K562 (cell line): ENCODE data around the gene PPP1R3A. TPM values are rescaled to one million over a fixed set of nuclear protein-coding genes. Genes with fewer than 3 reads are reported as not detected.

ENCODE experiments used
- ATAC-seq: fragments of 200-7000 bp; cut with Tn5 transposase; 3 replicates; pipeline ENCODE4 v1.9.1; 2020; ENCODE audit warnings: moderate library complexity
- BruUV-seq: library from RNA; stranded (reverse); fragments of 400-500 nt; replicated peaks from 2 replicates; lab custom pipeline; 2021; lab: Mats Ljungman, UMichigan
- CTCF ChIA-PET: fragments of 300-600 bp; formaldehyde crosslinking; extraction: SDS; loops from one replicate; lab custom pipeline; 2021; ENCODE audit warnings: low intra/inter-chr PET ratio; lab: Yijun Ruan, JAX
- POLR2A ChIA-PET: fragments of 300-600, 350-650 bp; sonication (Branson Sonifier 250); formaldehyde crosslinking; extraction: SDS; loops from one replicate; lab custom pipeline; 2021; ENCODE audit warnings: antibody characterized with exemption, inconsistent platforms; lab: Yijun Ruan, JAX
- DNase-seq, 4 experiments: peaks; one replicate each; pipeline versions ENCODE4 v3.0.0 to v3.0.0-alpha.2; 2011 to 2018; ENCODE audit warnings: low spot score in 3 of 4, mixed read lengths in 3 of 4; ENCODE audit errors: extremely low read depth in 1 of 4
- FAIRE-seq: peaks from 2 replicates; lab custom pipeline; 2011; peaks lifted over from hg19 to GRCh38; lab: Jason Lieb, UNC
- H2AFZ ChIP-seq: 2 replicates; pipeline ENCODE4 v1.6.0; 2011; ENCODE audit warnings: low read depth, low read length, control low read depth, inconsistent platforms
- H3K27ac ChIP-seq: fragments of 200-600 bp; 3 replicates; pipeline ENCODE4 v1.8.0; 2011; ENCODE audit warnings: low read depth, mild to moderate bottlenecking, control low read depth, inconsistent platforms, low read length, moderate library complexity, mixed read lengths; ENCODE audit errors: extremely low read depth
- H3K27me3 ChIP-seq, 2 experiments: fragments of 300-600 bp in 1 of 2; 2 replicates in 1 of 2; 3 replicates in 1 of 2; pipeline versions ENCODE4 v1.6.0 to v1.8.0; 2011; ENCODE audit warnings: inconsistent platforms in 2 of 2, low read length in 2 of 2, mild to moderate bottlenecking in 1 of 2, mixed read lengths in 1 of 2, moderate library complexity in 1 of 2; ENCODE audit not compliant: control insufficient read depth in 2 of 2, insufficient read depth in 2 of 2
- H3K36me3 ChIP-seq: fragments of 300-600 bp; 3 replicates; pipeline ENCODE4 v1.8.0; 2011; ENCODE audit warnings: mild to moderate bottlenecking, low read length, inconsistent platforms; ENCODE audit not compliant: control insufficient read depth, insufficient read depth
- H3K4me1 ChIP-seq, 2 experiments: fragments of 200-600 bp in 1 of 2; replicated peaks in 1 of 2; 2 replicates in 1 of 2; 3 replicates in 1 of 2; pipeline versions ENCODE4 v1.5.1 to v1.8.0; 2011; ENCODE audit warnings: inconsistent platforms in 2 of 2, low read length in 2 of 2, mild to moderate bottlenecking in 1 of 2, mixed read lengths in 1 of 2, moderate library complexity in 1 of 2; ENCODE audit not compliant: control insufficient read depth in 2 of 2, insufficient read depth in 2 of 2
- H3K4me2 ChIP-seq: 2 replicates; pipeline ENCODE4 v1.6.1; 2011; ENCODE audit warnings: low read length, control low read depth, inconsistent platforms, mixed read lengths; ENCODE audit not compliant: insufficient read depth
- H3K4me3 ChIP-seq: fragments of 200-600 bp; sonication (generic), shearing (Covaris generic); 2 replicates; pipeline ENCODE4 v1.5.1; 2016; ENCODE audit warnings: control low read depth, inconsistent platforms
- H3K79me2 ChIP-seq: fragments of 200-600 bp; 3 replicates; pipeline ENCODE4 v1.8.0; 2011; ENCODE audit warnings: low read length, inconsistent platforms; ENCODE audit not compliant: control insufficient read depth, insufficient read depth
- H3K9ac ChIP-seq, 2 experiments: 2 replicates each; pipeline versions ENCODE4 v1.6.0 to v1.6.1; 2011; ENCODE audit warnings: low read depth in 2 of 2, low read length in 2 of 2, control low read depth in 1 of 2, inconsistent platforms in 1 of 2, mild to moderate bottlenecking in 1 of 2, mixed read lengths in 1 of 2; ENCODE audit not compliant: insufficient read depth in 1 of 2
- H3K9me1 ChIP-seq: one replicate; pipeline ENCODE4 v1.6.0; 2011; ENCODE audit warnings: inconsistent platforms, mild to moderate bottlenecking, low read length, moderate library complexity; ENCODE audit not compliant: control insufficient read depth, insufficient read depth
- H3K9me3 ChIP-seq: replicated peaks from 2 replicates; pipeline ENCODE4 v1.5.1; 2011; ENCODE audit warnings: low read depth, low read length, inconsistent platforms; ENCODE audit not compliant: control insufficient read depth, insufficient read depth
- H4K20me1 ChIP-seq: replicated peaks from 2 replicates; pipeline ENCODE4 v1.6.1; 2011; ENCODE audit warnings: low read length, inconsistent platforms, mixed read lengths; ENCODE audit not compliant: control insufficient read depth, insufficient read depth
- EP300 ChIP-seq: IDR thresholded peaks from 2 replicates; pipeline ENCODE4 v1.6.1; 2012; ENCODE audit warnings: low read length, improper control_type of control experiment
- FOXK1 ChIP-seq: sonication (generic); formaldehyde crosslinking; IDR thresholded peaks from 2 replicates; pipeline ENCODE4 v1.8.0; 2022; ENCODE audit warnings: missing genetic modification reagents, mild to moderate bottlenecking, borderline replicate concordance
- KAT8 ChIP-seq: fragments of 450-650 bp; IDR thresholded peaks from 2 replicates; pipeline ENCODE4 v1.6.1; 2016; ENCODE audit warnings: low read depth, mild to moderate bottlenecking
- PHB2 ChIP-seq: fragments of 450-650 bp; IDR thresholded peaks from 2 replicates; pipeline ENCODE4 v1.6.1; 2017; ENCODE audit warnings: low read depth
- PYGO2 ChIP-seq: fragments of 450-650 bp; IDR thresholded peaks from 2 replicates; pipeline ENCODE4 v1.6.1; 2016; ENCODE audit warnings: mild to moderate bottlenecking, missing genetic modification characterization, moderate library complexity, missing compliant biosample characterization
- SNRNP70 ChIP-seq: fragments of 200-400 bp; formaldehyde crosslinking; optimal IDR thresholded peaks from 2 replicates; pipeline ENCODE3; 2017; ENCODE audit warnings: low read depth, low read length
- ZBTB8A ChIP-seq: fragments of 450-650 bp; IDR thresholded peaks from 2 replicates; pipeline ENCODE4 v1.6.1; 2018; ENCODE audit warnings: mild to moderate bottlenecking, moderate library complexity; ENCODE audit not compliant: partially characterized antibody
- ZKSCAN8 ChIP-seq: fragments of 200-800 bp; sonication (Bioruptor generic); IDR thresholded peaks from 2 replicates; pipeline ENCODE4 v1.6.1; 2016; ENCODE audit warnings: missing genetic modification characterization, missing compliant biosample characterization
- ZNF224 ChIP-seq: sonication (generic); formaldehyde crosslinking; IDR thresholded peaks from 2 replicates; pipeline ENCODE4 v1.8.0; 2022; ENCODE audit warnings: mild to moderate bottlenecking, missing genetic modification reagents
- ZNF561 ChIP-seq: fragments of 450-650 bp; formaldehyde crosslinking; conservative IDR thresholded peaks from 2 replicates; pipeline ENCODE4 v1.4.0; 2020; ENCODE audit warnings: mild to moderate bottlenecking, moderate library complexity
- ZNF707 ChIP-seq: fragments of 250-450 bp; sonication (Bioruptor Pico); conservative IDR thresholded peaks from 2 replicates; pipeline ENCODE4 v1.8.0; 2022; ENCODE audit warnings: inconsistent platforms, mild to moderate bottlenecking, moderate library complexity
- ZNF79 ChIP-seq: fragments of 250-450 bp; sonication (Bioruptor Pico); IDR thresholded peaks from 2 replicates; pipeline ENCODE4 v1.4.0; 2020; ENCODE audit warnings: low read depth, mild to moderate bottlenecking, moderate library complexity
- WGBS: fragments of 100-300 bp; shearing (Covaris generic); methylation state at CpG from one replicate; pipeline ENCODE4 v1.1.6; 2016; ENCODE audit warnings: low coverage, mixed read lengths; ENCODE audit not compliant: insufficient coverage; ENCODE audit errors: missing lambda C conversion rate; 5-methylcytosine and 5-hydroxymethylcytosine counted together
- in situ Hi-C: fragments of 300-500 bp; cut with MboI; formaldehyde crosslinking; loops from 4 replicates; pipeline ENCODE4 v1.15.0; 2018; ENCODE audit warnings: inconsistent platforms, mixed read lengths
- intact Hi-C: fragments of 100-400 bp; cut with micrococcal nuclease; formaldehyde crosslinking; loops from 2 replicates; pipeline ENCODE4 v1.14.2; 2022
- polyA plus RNA-seq, 8 experiments: library from polyadenylated mRNA; depleted of rRNA in 4 of 8; stranded (reverse) in 5 of 8; unstranded in 3 of 8; fragments of >200 nt; fragmentation: Nextera tagmentation in 2 of 8; fragmentation: Illumina TruSeq in 1 of 8; extraction: Ambion mirVana in 2 of 8; extraction: Trizol in 1 of 8; gene quantifications; 2 replicates each; pipeline versions ENCODE4 v1.2.1 to v1.2.3, GENCODE V29; 2011 to 2014; ENCODE audit warnings: inconsistent platforms in 1 of 8, missing spikeins in 1 of 8
- total RNA-seq, 7 experiments: library from RNA; depleted of rRNA in 6 of 7; stranded (reverse); fragments of >200 nt in 6 of 7; fragmentation: Illumina TruSeq in 2 of 7; extraction: Trizol in 2 of 7; gene quantifications; 2 replicates each; pipeline versions ENCODE4 v1.2.1 to v1.2.3, GENCODE V29; 2011 to 2021; ENCODE audit warnings: low replicate concordance in 1 of 7
- TF ChIP-seq, protein P1 (sequence below): IDR thresholded peaks from 2 replicates; pipeline ENCODE4 v1.6.1; 2011; ENCODE audit not compliant: insufficient read length; ENCODE audit errors: extremely low read depth
- TF ChIP-seq, protein P2 (sequence below), 2 experiments: fragments of 450-650 bp in 1 of 2; sonication (generic) in 1 of 2; formaldehyde crosslinking in 1 of 2; IDR thresholded peaks; 2 replicates each; pipeline versions ENCODE4 v1.7.1 to v1.9.0; 2016 to 2022; ENCODE audit warnings: inconsistent platforms in 1 of 2, mild to moderate bottlenecking in 1 of 2, missing genetic modification reagents in 1 of 2

PPP1R3A gene
- total and polyA plus RNA-seq, 9 of the 15 experiments (the other 6 are each of a cell fraction or from before 2014, with no cell fraction given) = 0.01 to 0.03 TPM; not detected in 7

DNA sequence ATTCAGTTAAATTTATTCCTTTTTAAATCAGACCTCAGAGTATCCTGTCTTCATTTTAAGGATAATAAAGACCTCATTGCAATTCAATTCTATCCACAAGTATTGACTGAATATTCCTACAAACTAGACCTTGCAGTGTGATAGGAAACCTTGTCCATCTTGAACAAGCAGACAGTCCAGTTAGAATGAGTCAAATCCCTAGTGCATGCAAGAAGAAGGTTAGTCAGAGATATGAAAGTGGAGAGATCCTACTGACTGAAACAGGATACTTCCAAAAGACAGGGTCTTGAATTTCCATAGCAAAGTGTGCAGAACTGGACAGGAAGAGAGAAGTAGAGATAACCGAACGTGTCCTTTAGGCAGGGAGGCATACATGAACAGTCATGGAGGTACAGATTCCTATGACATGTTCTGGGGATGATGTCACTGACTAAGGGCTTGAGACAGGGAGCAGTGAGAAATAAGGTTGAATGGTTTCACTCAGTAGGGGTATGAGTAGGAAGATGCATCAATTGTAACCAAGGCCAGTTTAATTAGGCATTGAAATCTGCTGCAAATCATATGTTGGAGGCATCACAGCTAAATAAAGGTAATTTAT is 45.2 kb downstream of the PPP1R3A start:
- Histone ChIP-seq H3K27me3 (no peaks in the 10 kb centered on the region), H3K36me3 (no peaks in the 10 kb centered on the region), H3K79me2 (no peaks in the 10 kb centered on the region), H3K4me3 (no peak overlapping the region), H3K9me3 (no peaks in the 10 kb centered on the region; the same call in 1 of the 2 replicates), H3K9ac (no peak overlapping the region), H3K4me1 (no peaks in the 10 kb centered on the region), H2AFZ (no peak overlapping the region), H3K4me2 (no peak overlapping the region), H3K27ac (no peak overlapping the region), H4K20me1 (no peaks in the 10 kb centered on the region), H3K9me1 (no peaks in the 10 kb centered on the region)
- DNase-seq (no peak), ATAC-seq (no peak), FAIRE-seq (no peak)
- intact Hi-C loops = no loop called here
- in situ Hi-C loops = no loop called here
- no TSS peak for BruUV-seq
- 0% methylated on average over 2 of the region's 2 CpGs for WGBS
- CTCF ChIA-PET = no interaction called here
- POLR2A ChIA-PET = no interaction called here
- TF ChIP-seq ZNF707 (CRISPR knock-in tag) (no peak), ZNF561 (CRISPR knock-in tag) (no peak), SNRNP70 (no peak), ZBTB8A (no peak), KAT8 (no peak), ZNF224 (CRISPR knock-in tag) (no peak), PYGO2 (no peak), FOXK1 (CRISPR knock-in tag) (no peak), ZKSCAN8 (CRISPR knock-in tag) (no peak), ZNF79 (CRISPR knock-in tag) (no peak), PHB2 (no peak), EP300 (no peak)
- TF ChIP-seq, protein P1, sequence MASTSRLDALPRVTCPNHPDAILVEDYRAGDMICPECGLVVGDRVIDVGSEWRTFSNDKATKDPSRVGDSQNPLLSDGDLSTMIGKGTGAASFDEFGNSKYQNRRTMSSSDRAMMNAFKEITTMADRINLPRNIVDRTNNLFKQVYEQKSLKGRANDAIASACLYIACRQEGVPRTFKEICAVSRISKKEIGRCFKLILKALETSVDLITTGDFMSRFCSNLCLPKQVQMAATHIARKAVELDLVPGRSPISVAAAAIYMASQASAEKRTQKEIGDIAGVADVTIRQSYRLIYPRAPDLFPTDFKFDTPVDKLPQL = no peak
- TF ChIP-seq, protein P2, sequence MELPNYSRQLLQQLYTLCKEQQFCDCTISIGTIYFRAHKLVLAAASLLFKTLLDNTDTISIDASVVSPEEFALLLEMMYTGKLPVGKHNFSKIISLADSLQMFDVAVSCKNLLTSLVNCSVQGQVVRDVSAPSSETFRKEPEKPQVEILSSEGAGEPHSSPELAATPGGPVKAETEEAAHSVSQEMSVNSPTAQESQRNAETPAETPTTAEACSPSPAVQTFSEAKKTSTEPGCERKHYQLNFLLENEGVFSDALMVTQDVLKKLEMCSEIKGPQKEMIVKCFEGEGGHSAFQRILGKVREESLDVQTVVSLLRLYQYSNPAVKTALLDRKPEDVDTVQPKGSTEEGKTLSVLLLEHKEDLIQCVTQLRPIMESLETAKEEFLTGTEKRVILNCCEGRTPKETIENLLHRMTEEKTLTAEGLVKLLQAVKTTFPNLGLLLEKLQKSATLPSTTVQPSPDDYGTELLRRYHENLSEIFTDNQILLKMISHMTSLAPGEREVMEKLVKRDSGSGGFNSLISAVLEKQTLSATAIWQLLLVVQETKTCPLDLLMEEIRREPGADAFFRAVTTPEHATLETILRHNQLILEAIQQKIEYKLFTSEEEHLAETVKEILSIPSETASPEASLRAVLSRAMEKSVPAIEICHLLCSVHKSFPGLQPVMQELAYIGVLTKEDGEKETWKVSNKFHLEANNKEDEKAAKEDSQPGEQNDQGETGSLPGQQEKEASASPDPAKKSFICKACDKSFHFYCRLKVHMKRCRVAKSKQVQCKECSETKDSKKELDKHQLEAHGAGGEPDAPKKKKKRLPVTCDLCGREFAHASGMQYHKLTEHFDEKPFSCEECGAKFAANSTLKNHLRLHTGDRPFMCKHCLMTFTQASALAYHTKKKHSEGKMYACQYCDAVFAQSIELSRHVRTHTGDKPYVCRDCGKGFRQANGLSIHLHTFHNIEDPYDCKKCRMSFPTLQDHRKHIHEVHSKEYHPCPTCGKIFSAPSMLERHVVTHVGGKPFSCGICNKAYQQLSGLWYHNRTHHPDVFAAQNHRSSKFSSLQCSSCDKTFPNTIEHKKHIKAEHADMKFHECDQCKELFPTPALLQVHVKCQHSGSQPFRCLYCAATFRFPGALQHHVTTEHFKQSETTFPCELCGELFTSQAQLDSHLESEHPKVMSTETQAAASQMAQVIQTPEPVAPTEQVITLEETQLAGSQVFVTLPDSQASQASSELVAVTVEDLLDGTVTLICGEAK (IDR thresholded peaks at IDR 0.05) = no peak
- TF ChIP-seq, protein P2 (CRISPR knock-in tag; IDR thresholded peaks at IDR 0.05) = no peak
